ENCODE measurements around the gene CERS6.

CERS6 gene

GRCh38 chr2:168536925-168537466, 80.9 kb downstream of the CERS6 start:
- no peak for DNase-seq

- no peak for DNase-seq
Observed at GRCh38 chr2:168538133-168538532, 82.1 kb downstream of the CERS6 start.

GRCh38 chr2:168538534-168538933, 82.5 kb downstream of the CERS6 start:
- DNase-seq = no peak

GRCh38 chr2:168539945-168540344, 83.9 kb downstream of the CERS6 start:
- DNase-seq = no peak

- no peak for DNase-seq
Observed at GRCh38 chr2:168541858-168542257, 85.8 kb downstream of the CERS6 start.

GRCh38 chr2:168543037-168543436, 87.0 kb downstream of the CERS6 start:
- DNase-seq = no peak

- DNase-seq = no peak
Observed at GRCh38 chr2:168543935-168544334, 87.9 kb downstream of the CERS6 start.

- DNase-seq = no peak
Observed at GRCh38 chr2:168545439-168546082, 89.5 kb downstream of the CERS6 start.

GRCh38 chr2:168550670-168551069, 94.6 kb downstream of the CERS6 start:
- no peak for DNase-seq

- DNase-seq = no peak
Observed at GRCh38 chr2:168552450-168552856, 96.4 kb downstream of the CERS6 start.

GRCh38 chr2:168555283-168555682, 99.2 kb downstream of the CERS6 start:
- DNase-seq = no peak

- DNase-seq = no peak
Observed at GRCh38 chr2:168559187-168559586, 103.1 kb downstream of the CERS6 start.

GRCh38 chr2:168560817-168561499, 104.9 kb downstream of the CERS6 start:
- DNase-seq = no peak

- DNase-seq = no peak
Observed at GRCh38 chr2:168561991-168562390, 105.9 kb downstream of the CERS6 start.

GRCh38 chr2:168562971-168563370, 106.9 kb downstream of the CERS6 start:
- no peak for DNase-seq

GRCh38 chr2:168564641-168565040, 108.6 kb downstream of the CERS6 start:
- no peak for DNase-seq

GRCh38 chr2:168565112-168565511, 109.0 kb downstream of the CERS6 start:
- no peak for DNase-seq

GRCh38 chr2:168565512-168565911, 109.4 kb downstream of the CERS6 start:
- DNase-seq = no peak

- no peak for DNase-seq
Observed at GRCh38 chr2:168566974-168567665, 111.0 kb downstream of the CERS6 start.

GRCh38 chr2:168567836-168568235, 111.8 kb downstream of the CERS6 start:
- DNase-seq = no peak

- DNase-seq = no peak
Observed at GRCh38 chr2:168568476-168569267, 112.6 kb downstream of the CERS6 start.

GRCh38 chr2:168571061-168571460, 115.0 kb downstream of the CERS6 start:
- no peak for DNase-seq

Data from activated naive CD4-positive, alpha-beta T cell (primary cell).